Motor neuron (in vitro differentiated cells): ENCODE measurements around the gene HOXD9. TPM values are rescaled to one million over a fixed set of nuclear protein-coding genes. Genes with fewer than 3 reads are reported as not detected.

Source experiments
- ATAC-seq, 8 experiments: fragments of 200-7000 bp; cut with Tn5 transposase; replicated peaks in 6 of 8; 2 replicates each; pipeline ENCODE4 v1.8.0; 2021; ENCODE audit warnings: mild to moderate bottlenecking in 8 of 8, moderate library complexity in 8 of 8
- H3K27ac ChIP-seq, 2 donors: fragments of 250-450 bp; sonication (Bioruptor Pico); 2 replicates each; pipeline ENCODE4 v1.9.0; 2021; ENCODE audit warnings: antibody characterized with exemption in 2 of 2, mild to moderate bottlenecking in 2 of 2, moderate library complexity in 1 of 2
- H3K4me1 ChIP-seq, 2 donors: fragments of 250-450 bp; sonication (Bioruptor Pico); replicated peaks in 1 of 2; 2 replicates each; pipeline ENCODE4 v1.6.1; 2021; ENCODE audit warnings: antibody characterized with exemption in 2 of 2, mild to moderate bottlenecking in 2 of 2, moderate library complexity in 1 of 2
- H3K4me3 ChIP-seq, 5 donors: fragments of 250-450 bp; sonication (Bioruptor Pico); 2 replicates each; pipeline ENCODE4 v1.9.0; 2021; ENCODE audit warnings: antibody characterized with exemption in 5 of 5, mild to moderate bottlenecking in 5 of 5, moderate library complexity in 4 of 5
- WGBS, 10 experiments: fragments of 450-650 bp; shearing (Covaris generic); methylation state at CpG; one replicate each; pipeline ENCODE4 v1.0.0; 2022; 5-methylcytosine and 5-hydroxymethylcytosine counted together
- in situ Hi-C, 9 experiments: fragments of 400-800 bp; cut with MboI; loops; one replicate each; pipeline ENCODE4 v1.15.0; 2021; ENCODE audit warnings: low sequenced_read_pairs in 9 of 9, low pct_unique_long_range_greater_than_20kb in 2 of 9; ENCODE audit not compliant: unreplicated experiment in 9 of 9
- total RNA-seq, 8 experiments: library from RNA; unstranded; fragments of 300-600 nt; gene quantifications; 2 replicates each; pipeline versions ENCODE4 v1.2.3 to v1.2.4, GENCODE V29; 2022

The HOXD9 gene
- total RNA-seq: 10 to 100 TPM in 1 of 8 experiments, 1 to 10 TPM in 7; 2.9 to 11.9 (median 5.7) TPM

GRCh38 chr2:176122683-176123410 is at the start of gene HOXD9:
TSS of gene HOXD9 (plus strand) at chr2:176122719. CDS start at chr2:176122769, 50 bp downstream.
- Histone ChIP-seq H3K4me3 (peak within 1 kb of the TSS; percentile 52 to 93 (median 76)), H3K4me1 (peaks cover 13 to 15% of the 10 kb centered on the region in 2 donors), H3K27ac (peak within 1 kb of the TSS in 1 of 2 donors; percentile 22)
- WGBS, 10 experiments: 0% methylated on average over 5 to 9 of the region's 84 CpGs; no CpG with 5 or more reads in 8 of the 10 experiments
- ATAC-seq: peak; percentile 62 to 92 (median 88)
- in situ Hi-C loops: loop anchor here in 8 of 9 experiments (10.0 to 25.0 kb wide), 7 partner anchors 512 to 1639 kb away; no protein-coding TSS in a partner anchor

- WGBS, 10 experiments: 0 to 21% (median 4%) methylated on average over 2 to 16 of the region's 29 CpGs; no CpG with 5 or more reads in 1 of the 10 experiments
- peaks cover 0 to 6% of the 10 kb centered on the region in 2 donors for H3K4me1 ChIP-seq
- peak in 2 of 8 experiments; percentile 23 to 59 for ATAC-seq
- no peak overlapping the region for H3K27ac ChIP-seq
- no peak overlapping the region for H3K4me3 ChIP-seq
- in situ Hi-C loops: loop anchor here in 3 of 9 experiments (10.0 to 25.0 kb wide), 2 partner anchors 386 to 708 kb away; no protein-coding TSS in a partner anchor
Observed at GRCh38 chr2:176072951-176073904, 49.3 kb upstream of the HOXD9 start.

DNA sequence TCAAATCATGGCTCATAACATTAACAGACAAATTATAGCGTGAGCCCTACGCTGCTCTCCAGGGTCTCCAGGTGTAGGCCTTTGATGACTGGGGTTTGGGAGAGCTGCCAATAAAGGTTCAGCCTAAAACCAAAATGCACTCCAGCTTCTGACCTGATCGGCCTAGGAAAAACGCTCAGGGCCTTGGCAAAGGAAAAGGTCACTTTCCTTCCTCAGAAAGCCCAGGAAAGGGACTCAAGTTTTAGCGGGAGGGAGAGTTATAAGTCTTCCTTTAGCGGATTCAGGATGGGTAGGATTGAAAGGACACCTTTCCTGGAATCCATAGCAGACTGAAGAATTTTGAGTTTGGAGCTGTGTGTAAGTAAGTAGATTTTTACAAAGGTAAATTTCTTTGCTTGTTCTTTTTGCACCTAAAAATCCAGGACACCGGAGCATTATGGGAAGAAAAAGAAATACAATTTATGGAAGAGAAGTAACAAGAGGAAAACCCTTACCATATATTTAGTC is 47.5 kb upstream of the HOXD9 start:
- Histone ChIP-seq H3K4me3 (no peak overlapping the region), H3K4me1 (peaks cover 0 to 9% of the 10 kb centered on the region in 2 donors), H3K27ac (no peak overlapping the region)
- in situ Hi-C loops: loop anchor here (10.0 to 25.0 kb wide), 7 partner anchors 388 to 1388 kb away; no protein-coding TSS in a partner anchor
- WGBS, 10 experiments: 9 to 67% (median 31%) methylated on average over 2 to 6 of the region's 7 CpGs
- ATAC-seq: no peak

DNA sequence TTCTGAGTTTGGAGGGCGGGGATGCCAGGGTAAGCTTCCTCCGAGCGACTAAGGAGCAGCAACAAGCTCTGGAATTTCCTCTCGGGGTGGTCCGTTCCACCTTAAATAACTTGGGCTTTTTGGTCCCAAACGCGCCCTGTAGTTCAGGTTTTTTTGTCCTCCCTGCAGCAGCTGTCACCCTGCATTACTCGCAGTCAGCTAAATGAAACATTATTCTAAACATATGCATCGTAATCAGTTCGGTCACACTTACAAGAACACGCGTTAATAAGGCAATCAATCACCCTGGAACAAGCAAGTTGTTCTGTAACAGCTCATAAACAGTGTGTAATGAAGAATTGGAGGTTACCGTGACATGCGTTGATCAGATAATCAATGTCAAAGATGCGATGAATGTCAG is 47.0 kb upstream of the HOXD9 start:
- WGBS, 10 experiments: 0 to 32% (median 6%) methylated on average over 1 to 15 of the region's 15 CpGs; no CpG with 5 or more reads in 1 of the 10 experiments
- H3K4me1 ChIP-seq: peaks cover 0 to 9% of the 10 kb centered on the region in 2 donors
- no peak for ATAC-seq
- no peak overlapping the region for H3K4me3 ChIP-seq
- H3K27ac ChIP-seq: no peak overlapping the region
- in situ Hi-C loops: loop anchor here (10.0 to 25.0 kb wide), 7 partner anchors 388 to 1388 kb away; no protein-coding TSS in a partner anchor

DNA sequence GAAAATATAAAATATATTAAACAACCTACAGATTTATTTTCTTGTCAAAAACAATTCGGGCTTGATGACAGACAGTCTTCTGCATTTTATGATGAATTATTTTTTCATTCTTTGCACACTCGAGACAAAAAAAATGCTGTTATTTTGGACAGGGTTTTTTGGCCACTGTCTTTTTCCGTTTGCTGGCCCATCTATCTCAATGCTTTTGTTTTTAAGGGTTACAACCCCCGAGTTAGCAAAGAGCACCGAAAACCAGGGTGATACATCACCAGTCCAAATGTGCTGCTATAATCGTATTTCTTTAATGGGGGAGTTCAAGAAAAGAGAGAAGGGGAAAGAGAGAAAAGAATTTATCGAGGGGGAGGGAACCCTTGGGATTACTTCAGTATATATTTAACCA is 46.5 kb upstream of the HOXD9 start:
- H3K4me3 ChIP-seq: no peak overlapping the region
- no peak overlapping the region for H3K27ac ChIP-seq
- 0 to 53% (median 8%) methylated on average over 2 to 7 of the region's 7 CpGs for WGBS, 10 experiments
- H3K4me1 ChIP-seq: peaks cover 0 to 9% of the 10 kb centered on the region in 2 donors
- in situ Hi-C loops: loop anchor here (10.0 to 25.0 kb wide), 7 partner anchors 389 to 1389 kb away; no protein-coding TSS in a partner anchor
- ATAC-seq: no peak

DNA sequence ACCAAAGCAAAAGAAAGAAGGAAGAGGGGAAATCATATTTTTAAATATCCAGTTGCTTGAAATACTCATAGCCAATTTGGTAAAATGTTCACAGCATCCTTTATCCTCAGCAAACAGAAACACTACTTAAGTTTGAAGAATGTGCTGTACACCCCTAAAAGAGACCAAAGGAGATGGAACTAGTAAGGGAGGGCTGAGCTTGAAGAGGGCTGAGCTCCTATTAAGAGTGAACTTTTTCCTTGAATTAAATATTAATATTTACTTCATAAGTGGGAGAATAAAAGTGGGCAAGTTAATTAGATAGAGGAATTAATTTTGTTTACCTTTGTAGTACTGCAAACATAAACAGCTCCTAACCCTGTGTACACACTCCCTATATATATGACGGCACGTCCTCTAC is 45.7 kb upstream of the HOXD9 start:
- ATAC-seq: no peak
- H3K4me1 ChIP-seq: peaks cover 0 to 9% of the 10 kb centered on the region in 2 donors
- 0 to 71% (median 39%) methylated on average over 1 to 2 of the region's 2 CpGs; no CpG with 5 or more reads in 4 of the 10 experiments for WGBS, 10 experiments
- H3K27ac ChIP-seq: no peak overlapping the region
- in situ Hi-C loops: loop anchor here (10.0 to 25.0 kb wide), 7 partner anchors 389 to 1389 kb away; no protein-coding TSS in a partner anchor
- H3K4me3 ChIP-seq: no peak overlapping the region

DNA sequence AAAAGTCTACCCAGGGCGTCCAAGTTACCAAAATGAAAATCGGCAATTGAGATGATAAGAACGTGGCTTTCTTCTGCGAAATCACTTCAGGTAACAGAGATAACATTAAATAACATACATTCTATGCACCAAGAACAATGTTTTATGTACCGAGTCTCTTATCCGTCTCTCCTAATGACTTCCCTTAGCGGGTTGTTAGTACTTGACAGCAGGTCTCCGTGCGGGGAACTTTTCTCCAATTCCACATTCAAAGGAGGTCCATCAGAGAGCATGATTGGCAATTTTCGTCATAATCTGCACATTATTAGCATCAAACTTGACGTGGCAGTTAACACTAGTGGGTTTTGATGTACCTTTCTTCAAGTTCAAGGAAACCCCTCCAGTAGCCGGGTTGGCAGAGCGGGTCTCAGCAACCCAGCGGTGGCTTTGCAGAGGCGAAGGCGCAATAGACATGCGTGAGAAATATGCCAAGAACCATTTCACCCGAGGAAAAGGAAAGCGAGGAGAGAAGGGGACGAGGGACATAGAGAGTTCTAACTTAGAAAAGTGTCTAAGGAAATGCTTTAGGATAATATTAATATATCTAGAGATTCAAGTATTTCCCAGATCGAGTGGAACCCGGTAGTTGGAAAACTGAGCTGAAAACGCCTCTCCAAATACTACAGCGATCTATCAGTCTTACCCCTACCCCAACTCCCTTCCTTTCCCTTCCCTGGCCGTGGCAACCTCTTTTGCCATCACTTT is 43.8 kb upstream of the HOXD9 start:
- WGBS, 10 experiments: 0 to 36% (median 4%) methylated on average over 3 to 22 of the region's 25 CpGs; no CpG with 5 or more reads in 1 of the 10 experiments
- no peak overlapping the region for H3K4me3 ChIP-seq
- in situ Hi-C loops: loop anchor here (10.0 to 25.0 kb wide), 7 partner anchors 391 to 1391 kb away; no protein-coding TSS in a partner anchor
- ATAC-seq: no peak
- no peak overlapping the region for H3K27ac ChIP-seq
- peaks cover 0 to 9% of the 10 kb centered on the region in 2 donors for H3K4me1 ChIP-seq

GRCh38 chr2:176079285-176079830 is 43.2 kb upstream of the HOXD9 start:
- no peak overlapping the region for H3K27ac ChIP-seq
- H3K4me3 ChIP-seq: peak overlapping the region in 2 of 5 donors; percentile 16 to 36
- ATAC-seq: peak in 5 of 8 experiments; percentile 28 to 46 (median 34)
- in situ Hi-C loops: loop anchor here (10.0 to 25.0 kb wide), 7 partner anchors 392 to 1392 kb away; no protein-coding TSS in a partner anchor
- H3K4me1 ChIP-seq: peaks cover 0 to 9% of the 10 kb centered on the region in 2 donors
- WGBS, 10 experiments: 0 to 14% (median 0%) methylated on average over 1 to 14 of the region's 30 CpGs; no CpG with 5 or more reads in 4 of the 10 experiments

DNA sequence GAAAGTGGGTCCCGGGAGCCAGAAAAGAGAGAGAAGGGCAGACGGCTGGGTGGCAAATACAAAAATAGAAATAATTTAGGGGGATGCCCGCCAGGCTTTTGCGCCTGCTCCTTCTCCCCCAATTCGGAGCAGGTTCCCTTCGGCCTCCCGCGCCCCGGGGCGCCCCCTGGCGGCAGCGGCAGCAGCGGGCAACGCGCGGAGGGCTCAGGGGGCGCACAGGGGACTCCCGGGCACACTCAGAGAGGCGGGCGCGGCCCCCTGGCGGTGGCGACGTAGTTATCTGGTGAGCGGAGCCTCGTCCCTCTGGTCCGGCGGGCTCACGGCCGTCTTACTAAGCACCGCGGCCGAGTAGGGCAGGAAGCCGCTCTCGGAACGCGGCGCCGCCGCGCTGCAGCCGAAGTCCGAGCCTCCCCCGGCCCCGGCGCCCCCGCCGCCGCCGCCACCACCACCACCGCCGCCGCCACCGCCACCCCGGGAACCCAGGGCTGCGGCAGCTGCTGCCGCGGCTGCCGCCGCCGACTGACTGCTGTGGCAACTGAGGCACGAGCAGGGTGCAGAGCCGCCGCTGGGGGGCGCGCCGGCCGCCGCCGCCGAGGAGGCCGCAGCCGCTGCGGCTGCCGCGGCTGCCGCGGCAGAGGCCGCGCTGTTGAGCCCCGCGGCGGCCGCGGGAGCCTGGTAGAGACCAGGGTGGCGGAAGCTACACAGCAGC is 42.5 kb upstream of the HOXD9 start:
- Histone ChIP-seq H3K4me1 (peaks cover 0 to 12% of the 10 kb centered on the region in 2 donors), H3K27ac (no peak overlapping the region), H3K4me3 (peak overlapping the region; percentile 25 to 36 (median 28))
- peak; percentile 88 to 97 (median 93) for ATAC-seq
- WGBS, 10 experiments: 0% methylated on average over 1 to 2 of the region's 86 CpGs; no CpG with 5 or more reads in 7 of the 10 experiments
- in situ Hi-C loops: loop anchor here (10.0 to 25.0 kb wide), 8 partner anchors 393 to 1393 kb away; no protein-coding TSS in a partner anchor

- in situ Hi-C loops: loop anchor here in 8 of 9 experiments (10.0 to 25.0 kb wide), 8 partner anchors 393 to 1393 kb away; no protein-coding TSS in a partner anchor
- WGBS, 10 experiments: 0 to 14% (median 7%) methylated on average over 1 to 26 of the region's 68 CpGs; no CpG with 5 or more reads in 2 of the 10 experiments
- H3K4me3 ChIP-seq: peak overlapping the region; percentile 25 to 36 (median 28)
- H3K27ac ChIP-seq: no peak overlapping the region
- peak; percentile 21 to 58 (median 37) for ATAC-seq
- H3K4me1 ChIP-seq: peaks cover 0 to 17% of the 10 kb centered on the region in 2 donors
Observed at GRCh38 chr2:176080540-176081375, 41.8 kb upstream of the HOXD9 start.
